Lower leg skin (tissue), 4 donors: ENCODE data around the gene CCDC33. TPM values are rescaled to one million over a fixed set of nuclear protein-coding genes. Genes with fewer than 3 reads are reported as not detected.

Experiments
- DNase-seq, 2 donors: peaks; one replicate each; pipeline ENCODE4 v3.0.0-alpha.2; 2019; ENCODE audit warnings: low spot score in 2 of 2
- H3K4me3 ChIP-seq: fragments of 200-600 bp; sonication (generic); 2 replicates; pipeline ENCODE4 v1.5.1; 2017; ENCODE audit warnings: mild to moderate bottlenecking, low read depth; ENCODE audit not compliant: poor library complexity, severe bottlenecking
- POLR2A ChIP-seq, 2 donors: fragments of 450-650 bp; IDR thresholded peaks; one replicate each; pipeline ENCODE4 v1.6.1; 2016 to 2017; ENCODE audit warnings: antibody characterized with exemption in 2 of 2, mild to moderate bottlenecking in 1 of 2, moderate library complexity in 1 of 2
- WGBS, 2 donors: methylation state at CpG; one replicate each; pipeline ENCODE4 v1.1.5; 2018; 5-methylcytosine and 5-hydroxymethylcytosine counted together
- intact Hi-C: fragments of 100-400 bp; cut with DNase I; formaldehyde crosslinking; loops from one replicate; pipeline ENCODE4 v1.15.0; 2023; ENCODE audit warnings: low total_unique reads
- total RNA-seq, 4 donors: library from RNA; depleted of rRNA; stranded (reverse); fragments of >200 nt; gene quantifications; one replicate each; pipeline ENCODE4 v1.1.0, GENCODE V29; 2016
- TF ChIP-seq, protein P1 (sequence below), 3 donors: fragments of 450-650 bp; IDR thresholded peaks; one replicate each; pipeline ENCODE4 v1.5.1; 2016; ENCODE audit warnings: antibody characterized with exemption in 3 of 3, mild to moderate bottlenecking in 3 of 3, moderate library complexity in 2 of 3

Gene CCDC33
- total RNA-seq, 4 donors from 2014 or later = not detected

GRCh38 chr15:74383286-74383685, 147.2 kb downstream of the CCDC33 start:
- H3K4me3 ChIP-seq = no peak overlapping the region
- intact Hi-C loops = loop anchor here (10.0 kb wide), 1 partner anchor 52 kb away; the partner anchor contains the start of gene SEMA7A
- 93 to 100% methylated on average over 2 to 4 of the region's 4 CpGs for WGBS, 2 donors
- no peak for DNase-seq
- TF ChIP-seq POLR2A (IDR thresholded peaks at IDR 0.05) = no peak
- TF ChIP-seq, protein P1, sequence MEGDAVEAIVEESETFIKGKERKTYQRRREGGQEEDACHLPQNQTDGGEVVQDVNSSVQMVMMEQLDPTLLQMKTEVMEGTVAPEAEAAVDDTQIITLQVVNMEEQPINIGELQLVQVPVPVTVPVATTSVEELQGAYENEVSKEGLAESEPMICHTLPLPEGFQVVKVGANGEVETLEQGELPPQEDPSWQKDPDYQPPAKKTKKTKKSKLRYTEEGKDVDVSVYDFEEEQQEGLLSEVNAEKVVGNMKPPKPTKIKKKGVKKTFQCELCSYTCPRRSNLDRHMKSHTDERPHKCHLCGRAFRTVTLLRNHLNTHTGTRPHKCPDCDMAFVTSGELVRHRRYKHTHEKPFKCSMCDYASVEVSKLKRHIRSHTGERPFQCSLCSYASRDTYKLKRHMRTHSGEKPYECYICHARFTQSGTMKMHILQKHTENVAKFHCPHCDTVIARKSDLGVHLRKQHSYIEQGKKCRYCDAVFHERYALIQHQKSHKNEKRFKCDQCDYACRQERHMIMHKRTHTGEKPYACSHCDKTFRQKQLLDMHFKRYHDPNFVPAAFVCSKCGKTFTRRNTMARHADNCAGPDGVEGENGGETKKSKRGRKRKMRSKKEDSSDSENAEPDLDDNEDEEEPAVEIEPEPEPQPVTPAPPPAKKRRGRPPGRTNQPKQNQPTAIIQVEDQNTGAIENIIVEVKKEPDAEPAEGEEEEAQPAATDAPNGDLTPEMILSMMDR (IDR thresholded peaks at IDR 0.05) = no peak

GRCh38 chr15:74383695-74384565, 147.8 kb downstream of the CCDC33 start:
- TF ChIP-seq, protein P1 (IDR thresholded peaks at IDR 0.05) = no peak
- TF ChIP-seq POLR2A (IDR thresholded peaks at IDR 0.05) = no peak
- DNase-seq = no peak
- WGBS, 2 donors = 50 to 64% methylated on average over 8 of the region's 8 CpGs
- no peak overlapping the region for H3K4me3 ChIP-seq
- intact Hi-C loops = loop anchor here (10.0 kb wide), 1 partner anchor 51 kb away; the partner anchor contains the start of gene SEMA7A

- no peak overlapping the region for H3K4me3 ChIP-seq
- intact Hi-C loops = loop anchor here (10.0 kb wide), 1 partner anchor 50 kb away; the partner anchor contains the start of gene SEMA7A
- DNase-seq = no peak
- 48 to 71% methylated on average over 3 of the region's 3 CpGs for WGBS, 2 donors
- TF ChIP-seq, protein P1 (IDR thresholded peaks at IDR 0.05) = no peak
- TF ChIP-seq POLR2A (IDR thresholded peaks at IDR 0.05) = no peak
Measured at GRCh38 chr15:74384566-74384880, 148.4 kb downstream of the CCDC33 start.

DNA sequence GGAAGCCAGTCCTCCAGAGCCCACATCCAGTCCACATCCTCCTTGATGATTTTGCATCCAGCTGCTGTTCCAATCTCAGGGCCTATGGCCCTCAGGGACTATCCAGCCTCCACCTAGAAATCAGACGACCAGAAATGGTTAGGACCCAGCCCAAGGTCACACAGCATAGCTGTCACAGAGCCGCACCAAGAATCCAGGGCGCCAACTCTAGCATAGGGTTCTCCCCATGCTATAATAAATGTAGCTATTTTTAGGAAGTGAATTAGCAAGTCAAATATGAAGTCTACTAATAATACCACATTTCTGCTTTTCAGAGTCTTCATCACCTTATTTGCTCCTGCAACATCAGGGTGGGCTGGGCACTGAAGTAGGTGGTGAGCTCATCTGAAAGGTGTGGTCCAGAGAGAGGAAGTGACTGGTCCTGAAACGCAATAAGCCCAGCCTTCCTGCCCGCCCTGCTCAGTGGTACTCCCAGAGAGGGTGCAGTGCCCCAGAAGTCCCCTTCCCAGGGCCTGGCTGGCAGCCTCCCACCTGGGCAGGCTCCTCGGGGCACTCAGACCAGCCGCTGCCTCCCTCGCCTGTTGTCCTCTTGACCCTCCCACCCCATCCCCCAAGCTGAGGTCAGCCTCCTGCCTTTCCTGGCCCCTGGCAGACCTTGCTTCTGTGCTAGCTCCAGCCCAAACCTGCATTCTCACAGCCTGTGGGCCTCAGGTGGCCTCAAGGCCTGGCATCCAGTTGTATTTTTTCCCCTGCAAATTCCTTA, 148.9 kb downstream of the CCDC33 start:
- 56 to 60% methylated on average over 8 of the region's 8 CpGs for WGBS, 2 donors
- DNase-seq = no peak
- no peak overlapping the region for H3K4me3 ChIP-seq
- no peak for TF ChIP-seq POLR2A (IDR thresholded peaks at IDR 0.05)
- TF ChIP-seq, protein P1 (IDR thresholded peaks at IDR 0.05) = no peak
- intact Hi-C loops = loop anchor here (10.0 kb wide), 1 partner anchor 50 kb away; the partner anchor contains the start of gene SEMA7A

- H3K4me3 ChIP-seq = no peak overlapping the region
- DNase-seq = no peak
- WGBS, 2 donors = 69 to 87% methylated on average over 6 of the region's 6 CpGs
- TF ChIP-seq, protein P1 (IDR thresholded peaks at IDR 0.05) = no peak
- TF ChIP-seq POLR2A (IDR thresholded peaks at IDR 0.05) = no peak
- intact Hi-C loops = loop anchor here (10.0 kb wide), 1 partner anchor 49 kb away; the partner anchor contains the start of gene SEMA7A
Measured at GRCh38 chr15:74385733-74386132, 149.6 kb downstream of the CCDC33 start.

Other genes starting within 250 kb of the CCDC33 start
- 10 to 100 TPM; 14.4 to 24.6 (median 23.9) TPM for gene STOML1, start 244.0 kb upstream of the CCDC33 start, total RNA-seq
- gene PML, start 241.6 kb upstream of the CCDC33 start, total RNA-seq = 10 to 100 TPM; 48.5 to 73.7 (median 60.3) TPM
- 1 to 10 TPM in 1 of 4 donors, under 1 TPM in 1, not detected in 2; 0.23 to 2.2 TPM for gene GOLGA6A, start 153.8 kb upstream of the CCDC33 start, total RNA-seq
- gene ISLR2, start 105.7 kb upstream of the CCDC33 start, total RNA-seq = under 1 TPM in 3 of 4 donors, not detected in 1; 0.17 to 0.91 (median 0.39) TPM
- gene ISLR, start 62.6 kb upstream of the CCDC33 start, total RNA-seq = 10 to 100 TPM; 23.4 to 41.3 (median 26.1) TPM
- gene STRA6, start 33.5 kb upstream of the CCDC33 start, total RNA-seq = under 1 TPM in 1 of 4 donors, not detected in 3; 0.52 TPM
- under 1 TPM in 3 of 4 donors, not detected in 1; 0.34 to 0.75 (median 0.49) TPM for gene CYP11A1, start 131.3 kb downstream of the CCDC33 start, total RNA-seq
- 10 to 100 TPM; 16.7 to 30.5 (median 20.5) TPM for gene SEMA7A, start 197.6 kb downstream of the CCDC33 start, total RNA-seq
- gene UBL7, start 224.8 kb downstream of the CCDC33 start, total RNA-seq = 100 to 1,000 TPM in 1 of 4 donors, 10 to 100 TPM in 3; 54.4 to 113 (median 82.3) TPM